NK-92 treated with Interleukin-12 subunit alpha and Interleukin-12 subunit beta, amount 100 ng/mL, for 24 hours (cell line): ENCODE measurements around the gene ANKRD31.
"Not testable (repeated sequence)": the region's sequence is repeated elsewhere in the genome, so short reads cannot be mapped to it uniquely, and the experiment has no call there.

ENCODE experiments used
- DNase-seq: peaks from one replicate; lab custom pipeline; 2025; lab: John Stamatoyannopoulos, UW

Gene ANKRD31

GRCh38 chr5:75236322-75237316 lies at the start of gene ANKRD31:
TSS of gene ANKRD31 (minus strand) at chr5:75236878. CDS start at chr5:75236686, 192 bp downstream.
- peak; percentile 49 for DNase-seq

- DNase-seq: no peak
Measured at GRCh38 chr5:75286211-75286773, 49.6 kb upstream of the ANKRD31 start.

GRCh38 chr5:75282581-75282980 lies 45.9 kb upstream of the ANKRD31 start:
- no peak for DNase-seq

GRCh38 chr5:75281716-75282465 lies 45.2 kb upstream of the ANKRD31 start:
- DNase-seq: no peak

GRCh38 chr5:75279321-75279720 lies 42.6 kb upstream of the ANKRD31 start:
- no peak for DNase-seq

GRCh38 chr5:75277463-75277862 lies 40.8 kb upstream of the ANKRD31 start:
- no peak for DNase-seq

GRCh38 chr5:75275756-75276155 lies 39.1 kb upstream of the ANKRD31 start:
- DNase-seq: no peak

GRCh38 chr5:75275147-75275546 lies 38.5 kb upstream of the ANKRD31 start:
- no peak for DNase-seq

GRCh38 chr5:75274486-75274885 lies 37.8 kb upstream of the ANKRD31 start:
- no peak for DNase-seq

- not testable (repeated sequence) for DNase-seq
Measured at GRCh38 chr5:75270605-75271004, 33.9 kb upstream of the ANKRD31 start.

- no peak for DNase-seq
Measured at GRCh38 chr5:75265731-75266130, 29.1 kb upstream of the ANKRD31 start.

- no peak for DNase-seq
Measured at GRCh38 chr5:75262271-75262670, 25.6 kb upstream of the ANKRD31 start.

- no peak for DNase-seq
Measured at GRCh38 chr5:75260708-75261107, 24.0 kb upstream of the ANKRD31 start.

- not testable (repeated sequence) for DNase-seq
Measured at GRCh38 chr5:75250452-75250851, 13.8 kb upstream of the ANKRD31 start.

GRCh38 chr5:75245023-75245422 lies 8.3 kb upstream of the ANKRD31 start:
- no peak for DNase-seq

- DNase-seq: no peak
Measured at GRCh38 chr5:75243510-75243909, 6.8 kb upstream of the ANKRD31 start.

GRCh38 chr5:75243100-75243499 lies 6.4 kb upstream of the ANKRD31 start:
- no peak for DNase-seq

- DNase-seq: no peak
Measured at GRCh38 chr5:75242067-75242466, 5.4 kb upstream of the ANKRD31 start.

- DNase-seq: no peak
Measured at GRCh38 chr5:75239681-75240080, 3.0 kb upstream of the ANKRD31 start.

- no peak for DNase-seq
Measured at GRCh38 chr5:75235711-75236110, 967 bp downstream of the ANKRD31 start.

GRCh38 chr5:75234251-75234650 lies 2.4 kb downstream of the ANKRD31 start:
- DNase-seq: no peak

GRCh38 chr5:75226916-75227315 lies 9.8 kb downstream of the ANKRD31 start:
- no peak for DNase-seq

GRCh38 chr5:75225506-75225905 lies 11.2 kb downstream of the ANKRD31 start:
- DNase-seq: no peak
